ENCODE measurements around the gene SNX9. TPM values are rescaled to one million over a fixed set of nuclear protein-coding genes. Genes with fewer than 3 reads are reported as not detected.

The SNX9 gene
- total RNA-seq, 3 donors from 2014 or later: 39.0 to 52.5 (median 42.8) TPM

DNA sequence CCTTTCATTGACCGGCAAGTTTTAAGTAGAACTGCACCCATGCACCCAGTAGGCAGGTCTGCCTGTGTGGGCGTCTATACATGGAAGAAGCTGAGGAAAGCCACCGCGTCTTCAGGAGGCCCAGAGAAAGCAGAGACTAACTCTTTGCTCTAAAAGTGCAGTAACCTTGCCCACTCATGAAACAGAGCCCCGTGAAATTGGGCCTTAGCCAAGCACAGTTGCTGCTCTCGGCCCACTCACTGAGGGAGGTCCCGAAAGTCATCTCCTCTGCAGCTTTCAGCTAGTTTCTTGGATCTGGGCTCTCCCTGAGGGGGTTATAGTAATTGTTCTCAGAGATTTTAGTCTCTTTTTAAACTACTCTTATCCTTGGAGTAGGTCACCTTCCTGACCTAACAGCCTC lies 84.6 kb downstream of the SNX9 start:
- Mint-ChIP-seq H3K9me3 (no peaks in the 10 kb centered on the region), H3K4me1 (ENCODE audit: low read depth) (peaks cover 11% of the 10 kb centered on the region), H3K4me3 (no peak overlapping the region), H3K27me3 (ENCODE audit: low read depth) (no peaks in the 10 kb centered on the region), H3K36me3 (ENCODE audit: insufficient read depth) (peaks cover 62% of the 10 kb centered on the region)
- DNase-seq (no peak), ATAC-seq (no peak)

DNA sequence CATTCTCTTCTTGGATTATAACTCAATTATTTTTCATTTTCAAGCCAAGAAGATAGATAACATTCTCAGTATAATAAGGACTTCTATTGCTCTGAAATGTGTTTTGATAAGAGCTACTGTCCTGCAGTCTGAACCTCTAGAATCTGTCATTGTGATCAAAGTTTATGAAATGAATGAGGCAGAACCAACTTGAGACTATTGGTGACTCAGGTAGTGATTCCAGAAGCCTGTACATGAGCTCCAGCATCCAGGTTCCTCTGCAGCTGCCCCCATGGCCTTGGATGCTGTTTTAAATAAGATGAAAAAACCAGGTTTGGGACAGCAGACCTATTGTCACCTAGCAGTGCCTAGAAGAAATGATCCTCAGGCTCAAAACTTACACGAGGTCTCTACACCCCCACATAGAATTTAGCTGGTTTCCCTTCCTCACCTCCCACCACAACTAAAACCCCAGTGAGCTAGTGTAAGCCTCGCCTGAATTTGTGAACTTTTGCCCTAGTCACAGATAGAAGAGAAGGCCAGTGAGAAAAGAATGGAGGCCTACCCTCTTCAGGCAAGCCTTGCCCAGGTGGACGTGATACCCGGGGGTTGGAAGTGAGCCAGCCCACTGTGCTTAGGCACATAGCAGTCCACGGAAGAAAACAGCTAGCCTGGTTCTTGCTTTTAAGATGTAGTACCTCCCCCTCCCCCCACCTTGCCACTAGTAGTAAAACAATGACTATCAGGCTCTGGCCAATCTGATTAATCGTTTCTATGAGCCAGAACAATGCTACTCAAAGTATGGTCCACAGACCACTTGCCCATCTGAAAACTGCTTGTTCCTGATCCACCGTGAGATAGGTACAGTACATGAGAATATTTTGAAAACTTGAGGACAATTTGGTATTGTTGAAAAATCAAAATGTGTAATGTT lies 85.6 kb downstream of the SNX9 start:
- peaks cover 11% of the 10 kb centered on the region for H3K4me1 Mint-ChIP-seq (ENCODE audit: low read depth)
- DNase-seq (no peak), ATAC-seq (peak; percentile 71 to 86)
- H3K27me3 Mint-ChIP-seq (ENCODE audit: low read depth): no peaks in the 10 kb centered on the region
- H3K9me3 Mint-ChIP-seq: no peaks in the 10 kb centered on the region
- no peak overlapping the region for H3K4me3 Mint-ChIP-seq
- H3K36me3 Mint-ChIP-seq (ENCODE audit: insufficient read depth): peaks cover 58% of the 10 kb centered on the region

DNA sequence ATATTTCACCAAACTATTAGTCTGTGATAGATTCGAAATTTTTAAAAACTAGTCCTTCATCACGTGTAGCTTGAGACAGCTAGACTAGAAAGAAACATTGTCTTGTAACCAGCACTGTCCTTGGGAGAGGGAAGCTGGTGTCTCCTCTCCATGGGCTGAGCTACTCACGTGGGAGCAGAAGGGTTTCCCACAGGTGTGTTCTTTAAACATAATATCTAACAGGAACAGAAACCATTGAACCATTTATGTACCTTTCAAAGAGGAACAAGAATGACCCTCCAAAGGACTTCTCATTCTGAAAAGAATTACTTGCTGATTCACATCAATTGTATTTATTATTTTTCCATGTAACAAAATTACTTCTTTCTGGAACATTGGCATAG lies 86.2 kb downstream of the SNX9 start:
- Mint-ChIP-seq H3K9me3 (no peaks in the 10 kb centered on the region), H3K27me3 (ENCODE audit: low read depth) (no peaks in the 10 kb centered on the region), H3K36me3 (ENCODE audit: insufficient read depth) (peaks cover 60% of the 10 kb centered on the region), H3K4me1 (ENCODE audit: low read depth) (peaks cover 11% of the 10 kb centered on the region), H3K4me3 (no peak overlapping the region)
- no peak for ATAC-seq
- DNase-seq: no peak

DNA sequence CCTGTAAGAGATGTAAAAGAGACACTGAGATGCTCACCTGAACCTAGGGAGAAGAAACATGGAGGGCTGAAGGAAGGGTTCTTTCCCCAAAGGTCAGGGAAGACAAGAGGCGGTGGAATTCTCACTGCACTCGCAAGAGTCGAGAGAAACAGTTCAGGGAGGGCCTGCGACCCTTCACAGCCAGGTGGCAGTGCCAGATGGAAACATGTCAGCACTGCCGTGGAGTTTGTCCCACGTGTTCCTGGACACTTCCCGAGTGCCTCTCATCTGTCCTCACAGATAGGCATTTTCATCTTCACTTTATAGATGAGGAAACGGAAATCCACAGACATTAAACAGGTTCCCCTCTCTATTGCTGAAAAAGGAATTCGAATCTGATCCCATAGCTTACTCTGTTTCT lies 88.2 kb downstream of the SNX9 start:
- peaks cover 53% of the 10 kb centered on the region for H3K36me3 Mint-ChIP-seq (ENCODE audit: insufficient read depth)
- no peak overlapping the region for H3K4me3 Mint-ChIP-seq
- no peak for ATAC-seq
- peaks cover 11% of the 10 kb centered on the region for H3K4me1 Mint-ChIP-seq (ENCODE audit: low read depth)
- no peaks in the 10 kb centered on the region for H3K9me3 Mint-ChIP-seq
- no peaks in the 10 kb centered on the region for H3K27me3 Mint-ChIP-seq (ENCODE audit: low read depth)
- no peak for DNase-seq

DNA sequence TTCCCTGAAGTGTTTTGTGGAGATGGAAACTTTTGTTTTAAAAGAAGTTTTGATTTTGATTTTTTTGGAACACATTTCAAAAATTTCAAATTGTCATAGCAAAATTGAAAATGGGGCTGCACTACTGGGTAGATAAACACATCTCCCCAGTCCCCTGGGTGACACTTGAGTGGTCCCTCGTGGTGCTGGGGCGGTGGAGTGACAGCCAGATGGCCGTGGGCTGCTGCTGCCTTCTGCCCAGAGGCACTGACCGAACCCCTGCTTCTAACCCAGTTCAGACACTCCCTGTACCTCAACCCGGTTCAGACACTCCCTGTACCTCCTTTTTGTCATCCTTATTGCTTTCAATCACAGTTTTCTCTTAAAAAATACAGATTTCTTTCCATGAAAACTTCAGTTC lies 88.7 kb downstream of the SNX9 start:
- Mint-ChIP-seq H3K9me3 (no peaks in the 10 kb centered on the region), H3K4me1 (ENCODE audit: low read depth) (peaks cover 11% of the 10 kb centered on the region), H3K4me3 (no peak overlapping the region), H3K36me3 (ENCODE audit: insufficient read depth) (peaks cover 53% of the 10 kb centered on the region), H3K27me3 (ENCODE audit: low read depth) (no peaks in the 10 kb centered on the region)
- no peak for DNase-seq
- ATAC-seq: no peak

DNA sequence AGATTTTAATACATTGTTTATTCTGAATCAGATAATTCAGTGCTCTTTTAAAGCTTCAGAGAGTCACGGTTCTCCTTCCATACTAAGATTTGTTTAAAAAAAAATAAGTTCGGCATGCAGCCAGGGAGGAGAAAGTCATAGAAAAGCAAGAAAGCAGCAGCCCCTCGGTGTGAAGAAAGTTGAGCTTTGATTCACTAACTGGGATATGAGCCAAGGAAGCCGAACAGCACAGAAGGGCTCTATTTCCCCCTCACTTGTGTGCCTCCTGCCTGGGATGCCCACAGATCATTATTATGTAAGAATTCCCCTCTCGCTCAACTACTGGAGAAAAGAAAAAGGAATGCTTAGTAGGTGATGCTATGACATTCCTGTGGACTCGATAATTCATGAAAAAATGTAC lies 89.3 kb downstream of the SNX9 start:
- ATAC-seq: no peak
- H3K9me3 Mint-ChIP-seq: no peaks in the 10 kb centered on the region
- no peak overlapping the region for H3K4me3 Mint-ChIP-seq
- DNase-seq: no peak
- H3K27me3 Mint-ChIP-seq (ENCODE audit: low read depth): no peaks in the 10 kb centered on the region
- peaks cover 57% of the 10 kb centered on the region for H3K36me3 Mint-ChIP-seq (ENCODE audit: insufficient read depth)
- peaks cover 11% of the 10 kb centered on the region for H3K4me1 Mint-ChIP-seq (ENCODE audit: low read depth)

DNA sequence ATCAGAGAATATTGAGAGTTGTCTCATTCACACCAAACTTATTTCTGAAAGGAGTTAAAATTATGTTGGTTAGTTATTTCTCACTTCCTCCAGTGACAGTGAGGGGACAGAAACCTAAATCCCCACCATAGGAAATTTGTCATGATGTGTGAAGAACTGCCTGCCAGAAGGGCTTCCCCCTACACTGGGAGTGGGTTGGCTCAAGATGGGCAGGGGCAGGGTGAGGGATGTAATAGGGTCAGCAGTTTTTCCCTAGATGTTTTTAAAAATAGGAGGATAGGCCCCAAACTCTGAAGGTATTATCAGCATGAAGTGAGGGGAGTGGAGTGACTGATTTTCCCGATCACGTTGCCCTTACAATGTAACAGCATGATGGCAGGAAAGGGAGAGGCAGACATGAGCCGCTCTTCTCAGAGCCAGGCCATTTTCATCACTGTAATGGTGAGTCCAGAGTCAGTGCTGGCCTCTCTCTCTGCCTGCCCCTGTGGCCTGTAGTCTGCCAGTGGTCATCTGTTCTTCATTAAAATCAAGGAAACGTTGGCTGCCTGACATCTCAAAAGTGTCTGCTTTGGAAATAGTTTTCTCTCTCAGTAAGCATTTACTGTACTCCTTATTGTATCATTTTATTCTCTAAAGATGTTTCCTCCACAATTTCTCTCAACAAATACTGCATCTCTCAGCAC lies 98.8 kb downstream of the SNX9 start:
- Mint-ChIP-seq H3K4me1 (ENCODE audit: low read depth) (no peaks in the 10 kb centered on the region), H3K36me3 (ENCODE audit: insufficient read depth) (peaks cover 62% of the 10 kb centered on the region), H3K27me3 (ENCODE audit: low read depth) (no peaks in the 10 kb centered on the region), H3K9me3 (peaks cover 4% of the 10 kb centered on the region), H3K4me3 (no peak overlapping the region)
- DNase-seq: no peak
- ATAC-seq: no peak

DNA sequence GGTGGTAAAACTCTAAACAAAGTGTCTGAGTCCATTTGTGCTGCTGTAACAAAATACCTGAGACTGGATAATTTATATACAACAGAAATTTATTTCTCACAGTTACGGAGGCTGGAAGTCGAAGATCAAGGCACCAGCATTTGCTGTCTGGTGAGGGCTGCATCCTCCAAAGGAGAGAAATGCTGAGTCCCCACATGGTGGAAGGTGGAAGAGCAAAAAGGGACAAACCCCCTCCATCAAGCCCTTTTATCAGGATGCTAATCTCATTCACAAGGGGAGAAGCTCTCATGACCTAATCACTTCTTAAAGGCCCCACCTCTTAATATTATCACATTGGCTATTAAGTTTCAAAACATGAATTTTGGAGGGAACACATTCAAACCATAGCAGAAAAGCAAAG lies 102.7 kb downstream of the SNX9 start:
- DNase-seq (no peak), ATAC-seq (no peak)
- Mint-ChIP-seq H3K36me3 (ENCODE audit: insufficient read depth) (peaks cover 56% of the 10 kb centered on the region), H3K4me1 (ENCODE audit: low read depth) (no peaks in the 10 kb centered on the region), H3K27me3 (ENCODE audit: low read depth) (no peaks in the 10 kb centered on the region), H3K4me3 (no peak overlapping the region), H3K9me3 (no peaks in the 10 kb centered on the region)

DNA sequence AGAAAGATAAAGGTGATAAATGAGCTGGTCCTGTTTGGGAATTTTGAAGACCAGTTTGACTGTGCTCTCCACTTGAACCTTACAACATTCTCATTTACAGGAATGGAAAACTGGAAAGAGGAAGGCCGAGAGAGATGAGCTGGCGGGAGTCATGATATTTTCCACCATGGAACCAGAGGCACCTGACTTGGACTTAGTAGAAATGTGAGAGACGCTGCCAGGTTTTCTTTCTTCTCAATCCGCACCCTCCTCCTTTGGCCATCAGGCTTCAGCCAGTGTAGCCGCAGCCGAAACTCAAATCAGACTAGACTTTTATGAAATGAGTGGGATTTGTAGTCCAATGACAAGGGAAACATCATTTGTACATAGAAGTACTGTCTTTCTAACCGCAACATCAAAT lies 104.0 kb downstream of the SNX9 start:
- ATAC-seq (no peak), DNase-seq (no peak)
- no peaks in the 10 kb centered on the region for H3K4me1 Mint-ChIP-seq (ENCODE audit: low read depth)
- no peak overlapping the region for H3K4me3 Mint-ChIP-seq
- peaks cover 52% of the 10 kb centered on the region for H3K36me3 Mint-ChIP-seq (ENCODE audit: insufficient read depth)
- no peaks in the 10 kb centered on the region for H3K27me3 Mint-ChIP-seq (ENCODE audit: low read depth)
- H3K9me3 Mint-ChIP-seq: no peaks in the 10 kb centered on the region

DNA sequence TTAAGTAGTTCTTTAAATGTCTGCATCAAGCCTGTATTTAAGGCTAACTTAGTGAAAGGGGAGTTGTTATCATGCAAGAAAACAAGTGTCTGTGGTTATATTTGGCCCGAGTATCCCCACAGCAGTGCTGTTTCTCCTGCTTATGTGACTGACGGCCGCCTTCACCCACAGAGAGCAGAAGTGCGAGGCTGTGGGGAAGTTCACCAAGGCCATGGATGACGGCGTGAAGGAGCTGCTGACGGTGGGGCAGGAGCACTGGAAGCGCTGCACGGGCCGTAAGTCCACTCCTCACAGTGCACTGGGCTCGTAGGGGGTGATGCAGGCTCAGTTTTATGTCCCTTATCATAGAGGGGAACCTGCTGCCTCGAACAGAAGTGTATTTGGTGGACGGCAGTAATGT lies 105.4 kb downstream of the SNX9 start:
- Mint-ChIP-seq H3K27me3 (ENCODE audit: low read depth) (no peaks in the 10 kb centered on the region), H3K36me3 (ENCODE audit: insufficient read depth) (peaks cover 43% of the 10 kb centered on the region), H3K4me1 (ENCODE audit: low read depth) (no peaks in the 10 kb centered on the region), H3K9me3 (no peaks in the 10 kb centered on the region), H3K4me3 (no peak overlapping the region)
- DNase-seq (no peak), ATAC-seq (no peak)

DNA sequence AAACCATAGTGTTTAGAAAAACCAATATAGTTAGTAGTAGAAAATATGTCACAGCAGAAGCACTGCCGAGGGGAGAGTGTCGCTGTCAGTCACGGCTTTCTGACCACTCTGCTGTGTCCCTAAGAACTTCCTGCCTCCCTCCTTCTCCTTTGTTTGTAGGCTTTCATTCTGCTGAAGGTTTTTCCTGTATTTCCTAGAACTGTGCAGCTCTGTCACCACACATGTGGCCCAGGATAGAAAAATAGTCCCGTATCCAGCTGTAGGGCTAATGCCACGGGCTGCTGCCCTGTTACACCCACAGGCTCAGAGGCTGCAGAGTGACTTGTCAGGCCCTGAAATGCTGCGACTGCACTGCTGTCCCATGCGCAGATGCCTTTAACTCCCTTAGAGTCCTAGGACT lies 106.0 kb downstream of the SNX9 start:
- no peak for ATAC-seq
- peaks cover 41% of the 10 kb centered on the region for H3K36me3 Mint-ChIP-seq (ENCODE audit: insufficient read depth)
- H3K9me3 Mint-ChIP-seq: no peaks in the 10 kb centered on the region
- H3K4me3 Mint-ChIP-seq: no peak overlapping the region
- no peaks in the 10 kb centered on the region for H3K4me1 Mint-ChIP-seq (ENCODE audit: low read depth)
- H3K27me3 Mint-ChIP-seq (ENCODE audit: low read depth): no peaks in the 10 kb centered on the region
- no peak for DNase-seq

DNA sequence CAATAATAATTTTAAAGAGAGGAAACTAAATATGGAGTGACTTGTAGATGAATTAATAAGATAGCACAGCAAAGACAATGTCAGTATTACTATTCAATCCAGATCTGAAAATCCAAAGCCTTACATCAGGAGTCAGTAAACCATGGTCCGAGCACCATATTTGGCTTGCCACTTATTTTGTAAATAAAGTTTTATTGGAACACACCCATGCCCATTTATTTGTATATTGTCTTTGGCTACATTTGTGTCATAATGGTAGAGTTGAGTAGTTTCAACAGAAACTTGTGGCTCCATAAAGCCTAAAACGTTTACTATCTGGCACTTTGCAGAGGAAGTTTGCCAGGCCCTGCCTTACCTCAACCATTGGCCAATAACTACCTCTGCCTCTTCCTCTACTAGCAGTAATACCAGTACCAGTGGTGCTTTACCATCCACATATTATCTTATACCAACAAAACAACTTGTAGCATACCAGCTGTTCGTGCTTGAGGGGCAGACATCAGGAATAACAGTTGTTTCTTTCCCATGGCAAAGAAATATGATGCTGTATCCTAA lies 106.8 kb downstream of the SNX9 start:
- Mint-ChIP-seq H3K36me3 (ENCODE audit: insufficient read depth) (peaks cover 40% of the 10 kb centered on the region), H3K27me3 (ENCODE audit: low read depth) (no peaks in the 10 kb centered on the region), H3K9me3 (no peaks in the 10 kb centered on the region), H3K4me1 (ENCODE audit: low read depth) (no peaks in the 10 kb centered on the region), H3K4me3 (no peak overlapping the region)
- no peak for DNase-seq
- ATAC-seq: no peak

DNA sequence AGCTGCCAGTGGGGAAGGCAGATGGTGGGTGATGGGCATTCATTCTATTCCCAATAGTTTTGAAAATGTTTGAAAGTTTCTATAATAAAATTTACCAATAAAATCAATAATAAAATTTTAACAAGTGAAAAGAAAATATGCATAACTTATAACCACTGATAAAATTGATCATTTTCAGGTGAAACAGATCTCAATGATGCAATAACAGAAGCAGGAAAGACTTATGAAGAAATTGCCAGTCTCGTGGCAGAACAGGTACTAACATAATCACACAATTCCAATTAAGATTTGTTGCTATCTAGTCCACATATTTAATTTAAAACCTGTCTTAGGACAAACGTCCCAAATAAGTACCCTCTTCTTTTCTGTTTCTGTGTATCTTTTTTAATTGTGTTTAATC lies 112.7 kb downstream of the SNX9 start:
- H3K4me3 Mint-ChIP-seq: no peak overlapping the region

DNA sequence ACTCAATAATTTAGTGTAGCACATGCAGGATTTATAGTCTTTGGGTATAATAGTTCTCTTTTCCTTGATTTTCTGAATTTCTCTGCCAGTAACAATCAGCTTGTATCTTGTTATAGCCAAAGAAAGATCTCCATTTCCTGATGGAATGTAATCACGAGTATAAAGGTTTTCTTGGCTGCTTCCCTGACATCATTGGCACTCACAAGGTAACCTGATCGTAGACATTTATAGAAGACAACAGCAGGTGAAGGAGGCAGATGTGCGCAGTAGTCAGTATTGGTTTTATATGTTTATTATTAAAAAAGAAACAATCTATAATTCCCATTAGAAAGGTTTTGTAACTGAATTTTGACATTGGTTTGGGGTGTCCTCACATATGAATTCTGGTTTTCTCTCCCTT lies 114.3 kb downstream of the SNX9 start:
- H3K27me3 Mint-ChIP-seq (ENCODE audit: low read depth): no peaks in the 10 kb centered on the region
- no peak for DNase-seq
- no peak overlapping the region for H3K4me3 Mint-ChIP-seq
- peaks cover 7% of the 10 kb centered on the region for H3K4me1 Mint-ChIP-seq (ENCODE audit: low read depth)
- H3K9me3 Mint-ChIP-seq: no peaks in the 10 kb centered on the region
- peaks cover 45% of the 10 kb centered on the region for H3K36me3 Mint-ChIP-seq (ENCODE audit: insufficient read depth)
- ATAC-seq: no peak

More for the DNA sequence above, 112.7 kb downstream of the SNX9 start:
- DNase-seq: no peak
- no peak for ATAC-seq
- H3K9me3 Mint-ChIP-seq: no peaks in the 10 kb centered on the region
- H3K27me3 Mint-ChIP-seq (ENCODE audit: low read depth): no peaks in the 10 kb centered on the region
- peaks cover 7% of the 10 kb centered on the region for H3K4me1 Mint-ChIP-seq (ENCODE audit: low read depth)
- H3K36me3 Mint-ChIP-seq (ENCODE audit: insufficient read depth): peaks cover 39% of the 10 kb centered on the region

DNA sequence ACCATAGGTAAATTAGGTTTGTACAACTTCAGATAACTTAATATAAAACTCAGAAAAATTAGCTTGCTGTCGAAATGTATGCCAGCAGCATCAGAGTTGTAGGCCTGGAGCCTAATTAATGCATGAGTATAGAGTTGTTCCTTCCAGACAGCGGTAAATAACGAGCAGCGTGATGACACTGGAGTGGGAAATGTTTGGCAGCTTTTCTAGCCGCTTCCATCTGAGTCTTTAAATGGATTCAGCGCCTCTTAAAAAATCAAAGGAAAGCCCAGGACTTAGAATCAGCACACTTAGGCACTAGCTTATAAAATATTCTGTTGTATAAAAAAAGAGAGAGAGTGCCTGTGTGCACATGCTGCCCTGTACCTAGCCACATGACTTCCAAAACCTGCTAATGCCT lies 114.9 kb downstream of the SNX9 start:
- DNase-seq (no peak), ATAC-seq (no peak)
- Mint-ChIP-seq H3K9me3 (no peaks in the 10 kb centered on the region), H3K4me3 (no peak overlapping the region), H3K36me3 (ENCODE audit: insufficient read depth) (peaks cover 50% of the 10 kb centered on the region), H3K27me3 (ENCODE audit: low read depth) (no peaks in the 10 kb centered on the region), H3K4me1 (ENCODE audit: low read depth) (peaks cover 7% of the 10 kb centered on the region)
